PFSK-1 (cell line): ENCODE results near the gene ELMO1.

Experiments
- POLR2AphosphoS5 ChIP-seq: IDR thresholded peaks from 2 replicates; pipeline ENCODE4 v1.6.1; 2012; ENCODE audit warnings: low read depth, mild to moderate bottlenecking, control low read depth, low read length, moderate library complexity
- REST ChIP-seq, 2 experiments: IDR thresholded peaks; 2 replicates each; pipeline versions ENCODE4 v1.6.1 to v1.8.0; 2011 to 2012; ENCODE audit warnings: low read depth in 2 of 2, low read length in 2 of 2, control low read depth in 1 of 2, inconsistent platforms in 1 of 2, mild to moderate bottlenecking in 1 of 2, moderate library complexity in 1 of 2; ENCODE audit not compliant: insufficient read depth in 1 of 2
- SIN3A ChIP-seq: IDR thresholded peaks from 2 replicates; pipeline ENCODE4 v1.6.1; 2012; ENCODE audit warnings: mild to moderate bottlenecking, low read length, moderate library complexity, borderline replicate concordance; ENCODE audit not compliant: insufficient read depth
- TAF1 ChIP-seq: IDR thresholded peaks from 2 replicates; pipeline ENCODE4 v1.6.1; 2012; ENCODE audit warnings: low read length, control low read depth, borderline replicate concordance; ENCODE audit not compliant: insufficient read depth

DNA sequence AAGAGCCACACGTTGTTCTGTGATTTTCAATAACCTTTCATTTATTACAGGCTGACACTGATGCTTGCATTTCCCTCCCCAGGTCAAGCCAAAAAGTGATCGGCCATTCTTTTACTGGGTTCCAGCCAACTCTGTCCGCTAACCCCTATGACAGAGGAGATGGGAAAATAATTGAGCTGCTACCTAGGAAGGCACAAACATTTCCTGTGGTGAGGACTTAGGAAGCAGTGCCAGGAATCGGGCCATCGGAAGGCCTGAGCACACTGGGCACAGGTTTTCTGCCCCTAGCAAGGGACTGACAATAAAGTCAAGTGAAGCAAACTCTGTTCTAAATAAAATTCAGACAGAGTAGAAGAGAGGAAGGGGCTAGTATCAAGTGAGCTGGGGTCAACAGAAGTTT lies 411.4 kb downstream of the ELMO1 start:
- no peak for TF ChIP-seq REST (IDR thresholded peaks at IDR 0.05; ENCODE audit: insufficient read depth in 1 of 2, low read depth in 2 of 2, low read length in 2 of 2)
- no peak for TF ChIP-seq SIN3A
- no peak for TF ChIP-seq POLR2AphosphoS5
- no peak for TF ChIP-seq TAF1
